H1 (cell line): ENCODE data around the gene SWI5. TPM values are rescaled to one million over a fixed set of nuclear protein-coding genes. Genes with fewer than 3 reads are reported as not detected.

Experiments used
- CTCF ChIA-PET: fragments of 300-600 bp; sonication (Branson Sonifier 250); formaldehyde crosslinking; loops from one replicate; lab custom pipeline; 2021; ENCODE audit not compliant: partially characterized antibody; lab: Charles Lee
- POLR2A ChIA-PET: fragments of 300-600 bp; sonication (Branson Sonifier 250); formaldehyde crosslinking; loops from one replicate; lab custom pipeline; 2021; ENCODE audit warnings: inconsistent platforms; ENCODE audit not compliant: partially characterized antibody; lab: Charles Lee
- DNase-seq, 2 experiments: peaks; one replicate each; pipeline versions ENCODE4 v3.0.0 to v3.0.0-alpha.2; 2010 to 2022; ENCODE audit warnings: low spot score in 2 of 2, low read depth in 1 of 2, mixed read lengths in 1 of 2
- FAIRE-seq: peaks from 2 replicates; lab custom pipeline; 2011; peaks lifted over from hg19 to GRCh38; lab: Jason Lieb, UNC
- H2AFZ ChIP-seq: 2 replicates; pipeline ENCODE4 v1.8.1; 2012; ENCODE audit warnings: low read length, inconsistent platforms
- H2AK5ac ChIP-seq: 2 replicates; pipeline ENCODE4 v1.6.1; 2013; ENCODE audit warnings: low read depth, low read length
- H2BK120ac ChIP-seq: replicated peaks from 2 replicates; pipeline ENCODE3; 2013; ENCODE audit warnings: low read depth, low read length, inconsistent platforms
- H2BK12ac ChIP-seq: 2 replicates; pipeline ENCODE4 v1.6.1; 2013; ENCODE audit warnings: low read depth, low read length
- H2BK15ac ChIP-seq: 2 replicates; pipeline ENCODE4 v1.6.1; 2013; ENCODE audit warnings: low read length
- H2BK20ac ChIP-seq: 2 replicates; pipeline ENCODE4 v1.6.1; 2013; ENCODE audit warnings: low read length
- H2BK5ac ChIP-seq: 2 replicates; pipeline ENCODE4 v1.6.1; 2013; ENCODE audit warnings: low read depth, low read length
- H3K14ac ChIP-seq: 2 replicates; pipeline ENCODE4 v1.6.1; 2013; ENCODE audit warnings: inconsistent platforms; ENCODE audit not compliant: insufficient read length
- H3K18ac ChIP-seq: 2 replicates; pipeline ENCODE4 v1.6.1; 2013; ENCODE audit warnings: low read length; ENCODE audit errors: extremely low read depth
- H3K23ac ChIP-seq: 2 replicates; pipeline ENCODE4 v1.6.1; 2013; ENCODE audit warnings: inconsistent platforms; ENCODE audit not compliant: insufficient read length
- H3K23me2 ChIP-seq: 2 replicates; pipeline ENCODE4 v1.6.1; 2013; ENCODE audit warnings: low read depth, low read length
- H3K27ac ChIP-seq: 2 replicates; pipeline ENCODE4 v1.6.1; 2011; ENCODE audit warnings: low read depth, low read length, inconsistent platforms
- H3K27me3 ChIP-seq, 4 experiments: replicated peaks in 1 of 4; 1 replicate in 1 of 4; 2 replicates in 3 of 4; pipeline versions ENCODE4 v1.6.1 to v1.8.1; 2011 to 2013; ENCODE audit warnings: low read length in 3 of 4, mild to moderate bottlenecking in 3 of 4, inconsistent platforms in 2 of 4, mixed read lengths in 2 of 4, moderate library complexity in 1 of 4; ENCODE audit not compliant: control insufficient read depth in 3 of 4, insufficient read depth in 3 of 4; ENCODE audit errors: extremely low read depth in 1 of 4
- H3K36me3 ChIP-seq, 4 experiments: 2 replicates each; pipeline versions ENCODE4 v1.6.1 to v1.8.1; 2011 to 2013; ENCODE audit warnings: mild to moderate bottlenecking in 4 of 4, low read length in 3 of 4, moderate library complexity in 2 of 4, control low read depth in 1 of 4, inconsistent platforms in 1 of 4; ENCODE audit not compliant: insufficient read depth in 4 of 4, control insufficient read depth in 2 of 4
- H3K4ac ChIP-seq: replicated peaks from 2 replicates; pipeline ENCODE3; 2013; ENCODE audit warnings: low read length, low read depth, mixed read lengths, inconsistent platforms; ENCODE audit not compliant: insufficient read length
- H3K4me1 ChIP-seq, 4 experiments: replicated peaks in 1 of 4; 1 replicate in 1 of 4; 2 replicates in 3 of 4; pipeline versions ENCODE4 v1.6.1 to v1.8.1; 2011 to 2013; ENCODE audit warnings: low read length in 3 of 4, inconsistent platforms in 2 of 4, mixed read lengths in 1 of 4; ENCODE audit not compliant: insufficient read depth in 4 of 4, control insufficient read depth in 3 of 4
- H3K4me2 ChIP-seq, 2 experiments: 2 replicates each; pipeline versions ENCODE4 v1.6.1 to v1.8.1; 2011 to 2013; ENCODE audit warnings: low read depth in 2 of 2, low read length in 2 of 2, control low read depth in 1 of 2, inconsistent platforms in 1 of 2, mild to moderate bottlenecking in 1 of 2; ENCODE audit not compliant: insufficient read depth in 1 of 2
- H3K4me3 ChIP-seq, 4 experiments: fragments of 200-600, 300-600 bp in 1 of 4; sonication (generic), shearing (Covaris generic), sonication (Bioruptor Twin) in 1 of 4; 2 replicates each; pipeline versions ENCODE4 v1.5.1 to v1.8.1; 2011 to 2016; ENCODE audit warnings: low read length in 4 of 4, low read depth in 3 of 4, control low read depth in 2 of 4, inconsistent platforms in 2 of 4, mild to moderate bottlenecking in 2 of 4, mixed read lengths in 1 of 4, moderate library complexity in 1 of 4; ENCODE audit not compliant: insufficient read depth in 2 of 4; ENCODE audit errors: extremely low read depth in 1 of 4
- H3K56ac ChIP-seq: replicated peaks from 2 replicates; pipeline ENCODE3; 2013; ENCODE audit warnings: low read depth, mild to moderate bottlenecking, mixed read lengths, low read length, inconsistent platforms; ENCODE audit not compliant: insufficient read length
- H3K79me1 ChIP-seq: 2 replicates; pipeline ENCODE4 v1.6.1; 2013; ENCODE audit warnings: low read depth, low read length, control low read depth
- H3K79me2 ChIP-seq, 2 experiments: 2 replicates each; pipeline versions ENCODE4 v1.6.1 to v1.8.1; 2012 to 2013; ENCODE audit warnings: low read length in 2 of 2, mild to moderate bottlenecking in 2 of 2, inconsistent platforms in 1 of 2; ENCODE audit not compliant: insufficient read depth in 2 of 2, control insufficient read depth in 1 of 2
- H3K9ac ChIP-seq, 4 experiments: replicated peaks in 1 of 4; 1 replicate in 1 of 4; 2 replicates in 3 of 4; pipeline versions ENCODE4 v1.6.1 to v1.8.1; 2011 to 2013; ENCODE audit warnings: low read depth in 3 of 4, low read length in 3 of 4, control low read depth in 2 of 4, mild to moderate bottlenecking in 2 of 4, moderate library complexity in 2 of 4, inconsistent platforms in 1 of 4; ENCODE audit errors: extremely low read depth in 1 of 4
- H3K9me3 ChIP-seq, 2 experiments: 2 replicates each; pipeline versions ENCODE4 v1.6.1 to v1.8.1; 2012 to 2013; ENCODE audit warnings: mild to moderate bottlenecking in 2 of 2, moderate library complexity in 2 of 2, control low read depth in 1 of 2, inconsistent platforms in 1 of 2, low read depth in 1 of 2, low read length in 1 of 2, mixed read lengths in 1 of 2; ENCODE audit not compliant: insufficient read depth in 2 of 2
- H4K20me1 ChIP-seq, 2 experiments: replicated peaks in 1 of 2; 2 replicates each; pipeline versions ENCODE3 to v1.8.1; 2011 to 2013; ENCODE audit warnings: inconsistent platforms in 2 of 2, low read length in 2 of 2, mild to moderate bottlenecking in 1 of 2; ENCODE audit not compliant: insufficient read depth in 2 of 2, control insufficient read depth in 1 of 2
- H4K5ac ChIP-seq: 2 replicates; pipeline ENCODE4 v1.6.1; 2013; ENCODE audit warnings: low read length, low read depth, mixed read lengths, inconsistent platforms; ENCODE audit not compliant: insufficient read length
- H4K8ac ChIP-seq: 2 replicates; pipeline ENCODE4 v1.8.0; 2013; ENCODE audit warnings: mild to moderate bottlenecking, moderate library complexity, low read length, inconsistent platforms; ENCODE audit not compliant: insufficient read depth; ENCODE audit errors: extremely low read depth
- H4K91ac ChIP-seq: replicated peaks from 2 replicates; pipeline ENCODE3; 2013; ENCODE audit warnings: low read length, mixed read lengths, inconsistent platforms; ENCODE audit not compliant: insufficient read length
- EP300 ChIP-seq, 2 experiments: IDR thresholded peaks; 1 replicate in 1 of 2; 2 replicates in 1 of 2; pipeline ENCODE4 v1.6.1; 2011 to 2012; ENCODE audit warnings: low read depth in 2 of 2, low read length in 2 of 2, mild to moderate bottlenecking in 2 of 2, borderline replicate concordance in 1 of 2, inconsistent platforms in 1 of 2, moderate library complexity in 1 of 2
- HDAC6 ChIP-seq: IDR thresholded peaks from one replicate; pipeline ENCODE4 v1.7.1; 2012; ENCODE audit warnings: low read depth, mild to moderate bottlenecking, inconsistent platforms, low read length, moderate library complexity
- KDM5A ChIP-seq: fragments of 200-600 bp; IDR thresholded peaks from 2 replicates; pipeline ENCODE4 v1.7.1; 2012; ENCODE audit warnings: mild to moderate bottlenecking, low read length, inconsistent platforms, mixed read lengths
- RAD21 ChIP-seq, 2 experiments: IDR thresholded peaks in 1 of 2; conservative IDR thresholded peaks in 1 of 2; 2 replicates each; pipeline ENCODE4 v1.6.1; 2011; ENCODE audit warnings: low read depth in 2 of 2, low read length in 2 of 2, improper control_type of control experiment in 1 of 2, inconsistent platforms in 1 of 2, mild to moderate bottlenecking in 1 of 2, moderate library complexity in 1 of 2
- RBBP5 ChIP-seq: IDR thresholded peaks from 2 replicates; pipeline ENCODE4 v1.7.1; 2012; ENCODE audit warnings: low read depth, mild to moderate bottlenecking, inconsistent platforms, low read length, moderate library complexity, borderline replicate concordance
- SAP30 ChIP-seq: fragments of 300-600 bp; sonication (generic); IDR thresholded peaks from 2 replicates; pipeline ENCODE4 v1.7.1; 2012; ENCODE audit warnings: low read length, moderate library complexity, mild to moderate bottlenecking, inconsistent platforms; ENCODE audit not compliant: insufficient read depth, insufficient replicate concordance
- USF2 ChIP-seq: IDR thresholded peaks from 2 replicates; pipeline ENCODE4 v1.6.1; 2011; ENCODE audit warnings: low read length, improper control_type of control experiment
- ZNF274 ChIP-seq: IDR thresholded peaks from 2 replicates; pipeline ENCODE4 v1.7.0; 2012; ENCODE audit warnings: low read length, borderline replicate concordance; ENCODE audit errors: extremely low read depth
- WGBS, 2 experiments: shearing (Covaris generic) in 1 of 2; methylation state at CpG; one replicate each; pipeline versions ENCODE4 v1.1.6 to v1.1.7; 2013 to 2015; ENCODE audit warnings: low lambda C conversion rate in 2 of 2, mixed read lengths in 2 of 2, inconsistent platforms in 1 of 2, low coverage in 1 of 2, missing lambda C conversion rate in 1 of 2; ENCODE audit not compliant: insufficient replicate concordance in 2 of 2, insufficient coverage in 1 of 2, insufficient read length in 1 of 2; ENCODE audit errors: extremely low coverage in 1 of 2, missing lambda C conversion rate in 1 of 2; 5-methylcytosine and 5-hydroxymethylcytosine counted together
- polyA plus RNA-seq, 7 experiments: library from polyadenylated mRNA; depleted of rRNA in 3 of 7; stranded (reverse) in 5 of 7; unstranded in 2 of 7; fragments of >200 nt in 5 of 7; fragments of 200-250 nt in 2 of 7; gene quantifications; 1 replicate in 5 of 7; 2 replicates in 1 of 7; 4 replicates in 1 of 7; pipeline versions ENCODE4 v1.2.1 to v1.2.3, GENCODE V29; 2011 to 2013; ENCODE audit warnings: missing spikeins in 2 of 7, mixed read lengths in 2 of 7
- total RNA-seq: library from RNA; stranded (reverse); fragmentation: NEBNext Ultra II Directional; extraction: Animal tissue kit (Norgen Biotek cat#: 25700); gene quantifications from 2 replicates; pipeline ENCODE4 v1.2.1, GENCODE V29; 2021

The SWI5 gene
- total and polyA plus RNA-seq, 2 of the 8 experiments (the other 6 are each of a cell fraction or from before 2014, with no cell fraction given): 29.0 to 59.5 TPM

GRCh38 chr9:128280084-128280622, 4.1 kb downstream of the SWI5 start:
- H3K9me3 ChIP-seq: no peaks in the 10 kb centered on the region
- no peaks in the 10 kb centered on the region for H3K27me3 ChIP-seq
- H3K27ac ChIP-seq: no peak overlapping the region
- CTCF ChIA-PET: no interaction called here
- no peak for DNase-seq
- H2BK12ac ChIP-seq: no peak overlapping the region
- H3K9ac ChIP-seq: no peak overlapping the region
- H2AK5ac ChIP-seq: no peak overlapping the region
- no peaks in the 10 kb centered on the region for H3K36me3 ChIP-seq
- no peak overlapping the region for H3K4me3 ChIP-seq
- no peak overlapping the region for H4K5ac ChIP-seq
- peaks cover 0 to 3% of the 10 kb centered on the region in 2 experiments for H4K20me1 ChIP-seq
- no peak overlapping the region for H2BK5ac ChIP-seq
- no peak overlapping the region for H3K4ac ChIP-seq
- no peak overlapping the region for H2BK15ac ChIP-seq
- H2BK120ac ChIP-seq: no peak overlapping the region
- no peaks in the 10 kb centered on the region for H3K79me1 ChIP-seq
- no peak for TF ChIP-seq SAP30
- TF ChIP-seq KDM5A: no peak
- no peak for TF ChIP-seq EP300 (IDR thresholded peaks at IDR 0.05; ENCODE audit: borderline replicate concordance in 1 of 2, low read depth in 2 of 2, low read length in 2 of 2)
- no peak for TF ChIP-seq HDAC6
- no peak for TF ChIP-seq RAD21 (IDR thresholded peaks at IDR 0.05 in 1 of 2, conservative IDR thresholded peaks at IDR 0.05 in 1 of 2; ENCODE audit: low read depth in 2 of 2, low read length in 2 of 2)
- no peak for TF ChIP-seq USF2
- no peak for TF ChIP-seq ZNF274
- no peak for TF ChIP-seq RBBP5
- H3K56ac ChIP-seq: no peak overlapping the region
- 92% methylated on average over 5 of the region's 5 CpGs; no CpG with 5 or more reads in 1 of the 2 experiments for WGBS, 2 experiments
- H3K23me2 ChIP-seq: peaks cover 9% of the 10 kb centered on the region
- POLR2A ChIA-PET: no interaction called here
- H3K4me1 ChIP-seq: peaks cover 0 to 4% (median 1%) of the 10 kb centered on the region in 4 experiments; a peak in 4 of 7 replicates
- no peak for FAIRE-seq
- no peak overlapping the region for H4K8ac ChIP-seq
- H3K4me2 ChIP-seq: no peak overlapping the region
- H3K23ac ChIP-seq: no peak overlapping the region
- H3K18ac ChIP-seq: no peak overlapping the region
- no peak overlapping the region for H2BK20ac ChIP-seq
- H3K14ac ChIP-seq: no peak overlapping the region
- no peak overlapping the region for H2AFZ ChIP-seq
- H4K91ac ChIP-seq: no peak overlapping the region
- no peaks in the 10 kb centered on the region; a peak in 1 of 4 replicates for H3K79me2 ChIP-seq
